Ramos (cell line): ENCODE data around the gene CLDN17.

Experiments
- in situ Hi-C: fragments of 300-500 bp; cut with MboI; formaldehyde crosslinking; loops from one replicate; pipeline ENCODE4 v1.14.3; 2022; ENCODE audit warnings: low sequenced_read_pairs; ENCODE audit not compliant: unreplicated experiment

The CLDN17 gene

GRCh38 chr21:30129246-30129645 is 37.4 kb downstream of the CLDN17 start:
- in situ Hi-C loops = no loop called here

GRCh38 chr21:30126576-30126975 is 40.0 kb downstream of the CLDN17 start:
- in situ Hi-C loops = no loop called here

- in situ Hi-C loops = no loop called here
Measured at GRCh38 chr21:30117631-30118030, 49.0 kb downstream of the CLDN17 start.

GRCh38 chr21:30116479-30116878 is 50.1 kb downstream of the CLDN17 start:
- in situ Hi-C loops = no loop called here
